Panc1 (cell line): ENCODE data around the gene PRSS33. TPM values are rescaled to one million over a fixed set of nuclear protein-coding genes. Genes with fewer than 3 reads are reported as not detected.

Experiments used
- ATAC-seq: fragments of 200-7000 bp; cut with Tn5 transposase; 2 replicates; pipeline ENCODE4 v1.9.1; 2020; ENCODE audit warnings: mild to moderate bottlenecking, moderate library complexity
- BruUV-seq: library from RNA; stranded (reverse); fragments of 400-500 nt; replicated peaks from 2 replicates; lab custom pipeline; 2021; lab: Mats Ljungman, UMichigan
- CTCF ChIA-PET: fragments of 300-600 bp; sonication (Branson Sonifier 250); formaldehyde crosslinking; loops from one replicate; lab custom pipeline; 2022; ENCODE audit warnings: antibody characterized with exemption; lab: Charles Lee
- POLR2A ChIA-PET: fragments of 300-600 bp; sonication (Branson Sonifier 250); formaldehyde crosslinking; loops from one replicate; lab custom pipeline; 2022; ENCODE audit warnings: antibody characterized with exemption; lab: Charles Lee
- DNase-seq: peaks from one replicate; pipeline ENCODE4 v3.0.0-alpha.2; 2010; ENCODE audit warnings: low read depth, low spot score
- H3K27ac ChIP-seq: 2 replicates; pipeline ENCODE4 v1.5.1; 2011; ENCODE audit warnings: mild to moderate bottlenecking, low read length, inconsistent platforms
- H3K27me3 ChIP-seq: fragments of 200-500 bp; sonication (Bioruptor generic); 2 replicates; pipeline ENCODE4 v1.6.0; 2014; ENCODE audit warnings: low read length, inconsistent platforms; ENCODE audit not compliant: control insufficient read depth, insufficient read depth
- H3K36me3 ChIP-seq: fragments of 200-500 bp; sonication (Bioruptor generic); 2 replicates; pipeline ENCODE4 v1.5.1; 2014; ENCODE audit warnings: inconsistent platforms, mild to moderate bottlenecking, low read length, moderate library complexity; ENCODE audit not compliant: control insufficient read depth, insufficient read depth
- H3K4me1 ChIP-seq: 2 replicates; pipeline ENCODE4 v1.5.1; 2011; ENCODE audit warnings: inconsistent platforms, mild to moderate bottlenecking, low read length, moderate library complexity; ENCODE audit not compliant: control insufficient read depth, insufficient read depth
- H3K4me3 ChIP-seq, 2 experiments: 2 replicates each; pipeline ENCODE4 v1.5.1; 2011 to 2012; ENCODE audit warnings: low read depth in 2 of 2, low read length in 2 of 2, mild to moderate bottlenecking in 2 of 2, inconsistent platforms in 1 of 2, moderate library complexity in 1 of 2
- H3K9me3 ChIP-seq: fragments of 200-500 bp; sonication (Bioruptor generic); 2 replicates; pipeline ENCODE4 v1.5.1; 2014; ENCODE audit warnings: low read depth, mild to moderate bottlenecking, inconsistent platforms, low read length, moderate library complexity; ENCODE audit not compliant: control insufficient read depth, insufficient read depth
- CTCF ChIP-seq: fragments of 450-650 bp; IDR thresholded peaks from 2 replicates; pipeline ENCODE4 v1.5.1; 2017; ENCODE audit warnings: mild to moderate bottlenecking
- POLR2AphosphoS5 ChIP-seq: IDR thresholded peaks from 2 replicates; pipeline ENCODE4 v1.6.1; 2012; ENCODE audit warnings: mild to moderate bottlenecking, low read depth, low read length, moderate library complexity
- REST ChIP-seq, 2 experiments: IDR thresholded peaks; 2 replicates each; pipeline ENCODE4 v1.6.1; 2011 to 2012; ENCODE audit warnings: low read depth in 2 of 2, control low read depth in 1 of 2, low read length in 1 of 2, mild to moderate bottlenecking in 1 of 2, moderate library complexity in 1 of 2; ENCODE audit not compliant: insufficient read depth in 1 of 2
- SIN3A ChIP-seq: IDR thresholded peaks from 2 replicates; pipeline ENCODE4 v1.6.1; 2012; ENCODE audit warnings: low read depth, mild to moderate bottlenecking, low read length, moderate library complexity, borderline replicate concordance; ENCODE audit not compliant: insufficient read depth
- TCF7L2 ChIP-seq: IDR thresholded peaks from 2 replicates; pipeline ENCODE4 v1.6.1; 2011; ENCODE audit warnings: mild to moderate bottlenecking, low read depth, low read length, inconsistent platforms
- in situ Hi-C: cut with HindIII; loops from 2 replicates; pipeline ENCODE4 v1.10.0; 2016; ENCODE audit warnings: low sequenced_read_pairs, low pct_unique_long_range_greater_than_20kb
- intact Hi-C: fragments of 100-400 bp; cut with micrococcal nuclease; formaldehyde crosslinking; loops from one replicate; pipeline ENCODE4 v1.10.0; 2022; ENCODE audit not compliant: unreplicated experiment
- total RNA-seq: library from RNA; stranded (reverse); gene quantifications from one replicate; pipeline ENCODE4 v1.2.1, GENCODE V29; 2021; ENCODE audit not compliant: unreplicated experiment

PRSS33 gene
- total RNA-seq, 1 experiment from 2014 or later, result 0.59 TPM

GRCh38 chr16:2799205-2799858 lies 12.0 kb upstream of the PRSS33 start:
- Histone ChIP-seq H3K27ac (no peak overlapping the region), H3K27me3 (no peaks in the 10 kb centered on the region), H3K9me3 (peaks cover 10% of the 10 kb centered on the region; the same call in 1 of the 2 replicates), H3K4me1 (0 out of 2 replicates have a peak, but pooled peaks cover 2% of the 10 kb centered on the region), H3K36me3 (no peaks in the 10 kb centered on the region), H3K4me3 (no peak overlapping the region)
- in situ Hi-C loops (no loop called here), intact Hi-C loops (no loop called here)
- no peak for DNase-seq
- ChIA-PET POLR2A (no interaction called here), CTCF (no interaction called here)
- peak; percentile 52 for ATAC-seq
- BruUV-seq, result no TSS peak
- TF ChIP-seq CTCF (no peak), POLR2AphosphoS5 (no peak), TCF7L2 (no peak), REST (IDR thresholded peaks at IDR 0.05; ENCODE audit: insufficient read depth in 1 of 2, low read depth in 2 of 2, low read length in 1 of 2) (no peak), SIN3A (no peak)

GRCh38 chr16:2798723-2799204 lies 11.4 kb upstream of the PRSS33 start:
- TF ChIP-seq CTCF (no peak), TCF7L2 (no peak), REST (IDR thresholded peaks at IDR 0.05; ENCODE audit: insufficient read depth in 1 of 2, low read depth in 2 of 2, low read length in 1 of 2) (no peak), SIN3A (no peak), POLR2AphosphoS5 (no peak)
- Histone ChIP-seq H3K36me3 (no peaks in the 10 kb centered on the region), H3K27me3 (no peaks in the 10 kb centered on the region), H3K27ac (no peak overlapping the region), H3K9me3 (peaks cover 7% of the 10 kb centered on the region; the same call in 1 of the 2 replicates), H3K4me1 (0 out of 2 replicates have a peak, but pooled peaks cover 2% of the 10 kb centered on the region), H3K4me3 (no peak overlapping the region)
- intact Hi-C loops, result no loop called here
- DNase-seq (no peak), ATAC-seq (no peak)
- POLR2A ChIA-PET, result no interaction called here
- in situ Hi-C loops, result no loop called here
- CTCF ChIA-PET, result no interaction called here
- BruUV-seq, result no TSS peak
